Measurements from ENCODE around the gene E4F1. TPM values are rescaled to one million over a fixed set of nuclear protein-coding genes. Genes with fewer than 3 reads are reported as not detected.

The E4F1 gene
- total and polyA plus RNA-seq, 9 of the 15 experiments (the other 6 are each of a cell fraction or from before 2014, with no cell fraction given) = 0.48 to 94.9 (median 20.4) TPM

DNA sequence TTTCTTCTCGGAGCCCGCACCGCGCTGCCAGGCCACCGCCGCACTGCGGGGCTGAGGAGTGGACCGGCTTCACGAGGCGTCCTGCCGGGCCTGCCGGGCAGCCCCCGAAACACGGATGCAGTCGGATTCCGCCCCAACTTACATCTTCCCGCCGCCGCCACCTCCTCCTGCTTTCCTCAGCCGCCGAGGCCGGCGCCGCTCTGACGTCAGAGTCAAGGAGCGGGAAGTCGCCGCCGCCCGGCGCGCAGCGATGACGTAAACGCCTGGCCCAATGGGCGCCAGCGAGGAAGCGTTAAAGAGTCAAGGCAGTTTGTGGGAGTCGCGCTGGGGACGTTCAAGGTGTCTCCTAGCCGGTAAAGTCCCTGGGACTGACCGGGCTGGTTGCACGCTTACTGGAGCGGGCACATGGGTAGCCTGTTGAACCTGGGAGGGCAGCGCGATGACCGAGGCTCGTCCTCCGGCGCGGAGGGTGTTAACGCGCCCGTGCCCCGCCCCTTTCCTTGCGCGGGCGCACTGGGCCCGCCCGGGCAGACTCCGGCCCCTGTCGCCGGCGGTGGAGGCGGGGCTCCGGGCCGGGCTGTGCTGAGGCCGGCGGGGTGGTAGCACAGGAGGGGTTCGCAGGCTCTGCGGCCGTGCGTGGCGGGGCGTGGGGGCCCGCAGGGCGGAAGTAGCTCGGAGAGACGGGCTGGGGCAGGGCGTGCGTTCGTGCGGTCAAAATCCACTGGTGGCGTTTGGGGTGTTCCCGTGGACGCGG is 44.7 kb downstream of the E4F1 start, which contains the start of gene RNPS1 (continued):
- 0 out of 2 replicates have a peak, but pooled peaks have one; percentile 62 for TF ChIP-seq NFATC3 (IDR thresholded peaks at IDR 0.05)
- TF ChIP-seq, protein P1, sequence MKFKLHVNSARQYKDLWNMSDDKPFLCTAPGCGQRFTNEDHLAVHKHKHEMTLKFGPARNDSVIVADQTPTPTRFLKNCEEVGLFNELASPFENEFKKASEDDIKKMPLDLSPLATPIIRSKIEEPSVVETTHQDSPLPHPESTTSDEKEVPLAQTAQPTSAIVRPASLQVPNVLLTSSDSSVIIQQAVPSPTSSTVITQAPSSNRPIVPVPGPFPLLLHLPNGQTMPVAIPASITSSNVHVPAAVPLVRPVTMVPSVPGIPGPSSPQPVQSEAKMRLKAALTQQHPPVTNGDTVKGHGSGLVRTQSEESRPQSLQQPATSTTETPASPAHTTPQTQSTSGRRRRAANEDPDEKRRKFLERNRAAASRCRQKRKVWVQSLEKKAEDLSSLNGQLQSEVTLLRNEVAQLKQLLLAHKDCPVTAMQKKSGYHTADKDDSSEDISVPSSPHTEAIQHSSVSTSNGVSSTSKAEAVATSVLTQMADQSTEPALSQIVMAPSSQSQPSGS (CRISPR knock-in tag; IDR thresholded peaks at IDR 0.05) = no peak; the same call in 1 of the 2 replicates
- TF ChIP-seq NEUROD1 (IDR thresholded peaks at IDR 0.05; ENCODE audit: borderline replicate concordance, low read depth, low read length, partially characterized antibody) = no peak
- peak; percentile 97 for TF ChIP-seq POLR2A (conservative IDR thresholded peaks at IDR 0.05)
- no peak for TF ChIP-seq MYNN (IDR thresholded peaks at IDR 0.05)
- TF ChIP-seq MYNN (CRISPR knock-in tag; IDR thresholded peaks at IDR 0.05) = no peak
- no peak for TF ChIP-seq ZNF644 (tag; IDR thresholded peaks at IDR 0.05; ENCODE audit: low read depth)
- 0 out of 2 replicates have a peak, but pooled peaks have one; percentile 83 for TF ChIP-seq RBM14 (IDR thresholded peaks at IDR 0.05; ENCODE audit: borderline replicate concordance, insufficient read depth, low read depth, low read length)
- TF ChIP-seq IFI16 (CRISPR knock-in tag; IDR thresholded peaks at IDR 0.05) = no peak
- TF ChIP-seq POLR2G (IDR thresholded peaks at IDR 0.05; ENCODE audit: low read depth, low read length) = peak; percentile 99
- TF ChIP-seq RCOR1 (IDR thresholded peaks at IDR 0.05; ENCODE audit: borderline replicate concordance in 1 of 2, low read depth in 2 of 2, low read length in 2 of 2) = peak in 1 of 2 experiments; percentile 3; a peak in 1 of 4 replicates
- TF ChIP-seq ZNF232 (CRISPR knock-in tag; IDR thresholded peaks at IDR 0.05) = peak; percentile 44; the same call in 1 of the 2 replicates
- TF ChIP-seq CBX1 (IDR thresholded peaks at IDR 0.05; ENCODE audit: low read depth) = peak; percentile 57; the same call in 1 of the 2 replicates
- TF ChIP-seq MCM7 (IDR thresholded peaks at IDR 0.05) = no peak
- TF ChIP-seq, protein P2, sequence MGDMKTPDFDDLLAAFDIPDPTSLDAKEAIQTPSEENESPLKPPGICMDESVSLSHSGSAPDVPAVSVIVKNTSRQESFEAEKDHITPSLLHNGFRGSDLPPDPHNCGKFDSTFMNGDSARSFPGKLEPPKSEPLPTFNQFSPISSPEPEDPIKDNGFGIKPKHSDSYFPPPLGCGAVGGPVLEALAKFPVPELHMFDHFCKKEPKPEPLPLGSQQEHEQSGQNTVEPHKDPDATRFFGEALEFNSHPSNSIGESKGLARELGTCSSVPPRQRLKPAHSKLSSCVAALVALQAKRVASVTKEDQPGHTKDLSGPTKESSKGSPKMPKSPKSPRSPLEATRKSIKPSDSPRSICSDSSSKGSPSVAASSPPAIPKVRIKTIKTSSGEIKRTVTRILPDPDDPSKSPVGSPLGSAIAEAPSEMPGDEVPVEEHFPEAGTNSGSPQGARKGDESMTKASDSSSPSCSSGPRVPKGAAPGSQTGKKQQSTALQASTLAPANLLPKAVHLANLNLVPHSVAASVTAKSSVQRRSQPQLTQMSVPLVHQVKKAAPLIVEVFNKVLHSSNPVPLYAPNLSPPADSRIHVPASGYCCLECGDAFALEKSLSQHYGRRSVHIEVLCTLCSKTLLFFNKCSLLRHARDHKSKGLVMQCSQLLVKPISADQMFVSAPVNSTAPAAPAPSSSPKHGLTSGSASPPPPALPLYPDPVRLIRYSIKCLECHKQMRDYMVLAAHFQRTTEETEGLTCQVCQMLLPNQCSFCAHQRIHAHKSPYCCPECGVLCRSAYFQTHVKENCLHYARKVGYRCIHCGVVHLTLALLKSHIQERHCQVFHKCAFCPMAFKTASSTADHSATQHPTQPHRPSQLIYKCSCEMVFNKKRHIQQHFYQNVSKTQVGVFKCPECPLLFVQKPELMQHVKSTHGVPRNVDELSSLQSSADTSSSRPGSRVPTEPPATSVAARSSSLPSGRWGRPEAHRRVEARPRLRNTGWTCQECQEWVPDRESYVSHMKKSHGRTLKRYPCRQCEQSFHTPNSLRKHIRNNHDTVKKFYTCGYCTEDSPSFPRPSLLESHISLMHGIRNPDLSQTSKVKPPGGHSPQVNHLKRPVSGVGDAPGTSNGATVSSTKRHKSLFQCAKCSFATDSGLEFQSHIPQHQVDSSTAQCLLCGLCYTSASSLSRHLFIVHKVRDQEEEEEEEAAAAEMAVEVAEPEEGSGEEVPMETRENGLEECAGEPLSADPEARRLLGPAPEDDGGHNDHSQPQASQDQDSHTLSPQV (IDR thresholded peaks at IDR 0.05) = no peak
- TF ChIP-seq HNRNPH1 (optimal IDR thresholded peaks at IDR 0.05; ENCODE audit: low read depth, low read length) = no peak
- no peak; the same call in 1 of the 2 replicates for TF ChIP-seq ZNF24 (IDR thresholded peaks at IDR 0.05)
- no peak for TF ChIP-seq BACH1 (tag; IDR thresholded peaks at IDR 0.05)
- TF ChIP-seq EP300 (IDR thresholded peaks at IDR 0.05; ENCODE audit: low read length) = peak; percentile 46; the same call in 1 of the 2 replicates
- TF ChIP-seq KLF13 (tag; IDR thresholded peaks at IDR 0.05; ENCODE audit: borderline replicate concordance, low read depth) = no peak; the same call in 1 of the 2 replicates
- no peak for TF ChIP-seq SMARCB1 (IDR thresholded peaks at IDR 0.05; ENCODE audit: insufficient read length, low read depth)
- no peak for TF ChIP-seq PHF21A (IDR thresholded peaks at IDR 0.05; ENCODE audit: borderline replicate concordance, low read depth)
- TF ChIP-seq, protein P3, sequence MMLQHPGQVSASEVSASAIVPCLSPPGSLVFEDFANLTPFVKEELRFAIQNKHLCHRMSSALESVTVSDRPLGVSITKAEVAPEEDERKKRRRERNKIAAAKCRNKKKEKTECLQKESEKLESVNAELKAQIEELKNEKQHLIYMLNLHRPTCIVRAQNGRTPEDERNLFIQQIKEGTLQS (IDR thresholded peaks at IDR 0.05) = peak; percentile 97
- TF ChIP-seq, protein P3 (CRISPR knock-in tag; conservative IDR thresholded peaks at IDR 0.05) = 0 out of 2 replicates have a peak, but pooled peaks have one; percentile 77

Measured in K562 (cell line).